HUDEP-2 (cell line): ENCODE measurements around the gene ADK.
"Not testable (repeated sequence)": the region's sequence is repeated elsewhere in the genome, so short reads cannot be mapped to it uniquely, and the experiment has no call there.

ENCODE experiments used
- DNase-seq, 76 experiments: peaks; one replicate each; lab custom pipeline; 2025; ENCODE audit not compliant: unreplicated experiment in 76 of 76; lab: John Stamatoyannopoulos, UW

Gene ADK

GRCh38 chr10:74335501-74335900 is 184.5 kb downstream of the ADK start:
- no peak for DNase-seq

- no peak for DNase-seq
These were observed 186.5 kb downstream of the ADK start for GRCh38 chr10:74337330-74338016.

- no peak for DNase-seq
These were observed 192.0 kb downstream of the ADK start for GRCh38 chr10:74342991-74343390.

DNA sequence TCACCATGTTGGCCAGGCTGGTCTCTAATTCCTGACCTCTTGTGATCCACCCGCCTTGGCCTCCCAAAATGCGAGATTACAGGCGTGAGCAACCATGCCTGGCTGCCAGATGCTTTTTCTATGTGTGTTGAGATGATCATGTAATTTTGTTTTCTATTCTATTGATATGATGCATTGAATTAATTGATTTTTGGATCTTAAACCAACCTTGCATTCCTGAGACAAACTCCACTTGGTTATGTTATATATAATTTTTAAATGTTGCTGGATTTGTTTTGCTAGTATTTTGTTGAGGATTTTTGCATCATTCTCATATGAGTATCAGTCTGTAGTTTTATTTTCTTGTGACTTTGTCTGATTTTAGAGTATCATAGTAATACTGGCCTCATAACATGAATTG is 192.8 kb downstream of the ADK start:
- no peak for DNase-seq

GRCh38 chr10:74344306-74344705 is 193.3 kb downstream of the ADK start:
- no peak for DNase-seq

- DNase-seq: no peak
These were observed 196.5 kb downstream of the ADK start for GRCh38 chr10:74347522-74347921.

GRCh38 chr10:74353021-74353420 is 202.0 kb downstream of the ADK start:
- DNase-seq: not testable (repeated sequence)

DNA sequence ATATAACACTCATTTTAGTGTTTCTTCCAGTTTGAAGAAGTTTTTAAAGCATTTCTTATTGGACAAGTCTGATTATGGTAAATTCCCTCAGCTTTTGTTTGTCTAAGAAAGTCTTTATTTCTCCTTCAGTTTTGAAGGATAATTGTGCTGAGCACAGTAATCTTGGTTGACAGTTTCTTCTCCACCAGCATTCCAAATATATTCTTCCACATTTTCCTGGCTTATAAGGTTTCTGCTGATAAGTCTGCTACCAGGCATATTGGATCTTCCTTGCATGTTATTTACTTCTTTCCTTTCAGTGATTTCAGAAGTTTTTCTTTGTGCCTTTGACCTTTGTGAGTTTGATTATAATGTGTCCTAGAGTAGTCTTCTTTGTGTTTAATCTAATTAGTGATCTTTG is 210.7 kb downstream of the ADK start:
- DNase-seq: no peak

DNA sequence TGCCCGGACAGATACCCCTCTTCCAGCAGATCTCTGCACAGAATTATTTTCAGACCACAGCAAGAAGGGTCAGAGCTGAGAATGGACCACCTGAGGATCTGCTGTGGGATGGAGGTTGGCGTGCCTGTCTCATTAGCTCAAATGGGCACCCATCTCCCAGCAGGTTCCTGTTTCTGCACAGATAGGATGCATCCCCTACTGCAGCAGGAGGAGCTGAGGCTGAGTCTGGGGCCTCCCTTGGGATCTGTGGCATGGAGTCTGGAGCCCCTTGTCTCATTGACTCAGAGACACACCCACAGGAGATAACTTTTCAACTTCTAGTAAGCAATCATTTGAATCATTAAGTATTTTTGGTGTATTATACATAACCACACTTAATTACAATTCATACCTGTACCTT is 212.7 kb downstream of the ADK start:
- DNase-seq: no peak

DNA sequence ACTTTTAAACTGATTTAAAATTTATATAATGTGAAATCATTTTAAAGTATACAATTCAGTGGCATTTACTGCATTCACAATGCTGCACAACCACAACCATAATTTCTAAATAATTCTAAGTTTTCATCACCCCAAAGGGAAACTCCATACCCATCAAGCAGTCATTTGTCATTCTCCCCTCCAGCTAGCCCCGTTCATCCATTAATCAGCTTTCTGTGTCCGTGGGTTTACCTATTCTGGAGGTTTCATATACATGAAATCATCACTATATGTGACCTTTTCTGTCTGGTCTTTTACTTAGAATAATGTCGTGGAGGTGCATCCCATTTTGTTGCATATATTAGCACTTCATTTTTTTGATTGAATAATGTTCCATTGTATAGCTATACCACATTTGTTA is 214.1 kb downstream of the ADK start:
- no peak for DNase-seq

DNA sequence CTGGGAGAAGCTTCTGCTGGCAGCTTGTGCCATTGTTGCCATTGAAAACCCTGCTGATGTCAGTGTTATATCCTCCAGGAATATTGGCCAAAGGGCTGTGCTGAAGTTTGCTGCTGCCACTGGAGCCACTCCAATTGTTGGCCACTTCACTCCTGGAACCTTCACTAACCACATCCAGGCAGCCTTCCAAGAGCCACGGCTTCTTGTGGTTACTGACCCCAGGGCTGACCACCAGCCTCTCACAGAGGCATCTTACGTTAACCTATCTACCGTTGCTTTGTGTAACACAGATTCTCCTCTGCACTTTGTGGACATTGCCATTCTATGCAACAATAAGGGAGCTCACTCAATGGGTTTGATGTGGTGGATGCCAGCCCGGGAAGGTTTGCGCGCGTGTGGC is 220.7 kb downstream of the ADK start:
- DNase-seq: no peak

DNA sequence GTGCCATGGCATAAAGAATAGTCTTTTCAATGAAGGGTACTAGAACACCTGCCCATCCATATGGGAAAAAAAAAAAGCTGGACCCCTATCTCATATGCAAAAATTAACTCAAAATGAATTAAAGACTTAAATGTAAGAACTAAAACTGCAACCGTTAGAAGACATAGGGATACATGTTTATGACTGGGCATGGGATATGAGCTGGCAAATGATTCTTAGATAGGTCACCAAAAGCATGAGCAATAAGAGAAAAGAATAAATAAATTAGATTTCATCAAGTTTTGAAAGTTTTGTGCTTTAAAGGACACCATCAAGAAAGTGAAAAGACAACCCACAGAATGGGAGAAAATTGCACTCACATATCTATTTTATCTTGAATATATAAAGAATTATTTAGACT is 222.0 kb downstream of the ADK start:
- no peak for DNase-seq

- DNase-seq: no peak
These were observed 226.5 kb downstream of the ADK start for GRCh38 chr10:74377476-74377875.

DNA sequence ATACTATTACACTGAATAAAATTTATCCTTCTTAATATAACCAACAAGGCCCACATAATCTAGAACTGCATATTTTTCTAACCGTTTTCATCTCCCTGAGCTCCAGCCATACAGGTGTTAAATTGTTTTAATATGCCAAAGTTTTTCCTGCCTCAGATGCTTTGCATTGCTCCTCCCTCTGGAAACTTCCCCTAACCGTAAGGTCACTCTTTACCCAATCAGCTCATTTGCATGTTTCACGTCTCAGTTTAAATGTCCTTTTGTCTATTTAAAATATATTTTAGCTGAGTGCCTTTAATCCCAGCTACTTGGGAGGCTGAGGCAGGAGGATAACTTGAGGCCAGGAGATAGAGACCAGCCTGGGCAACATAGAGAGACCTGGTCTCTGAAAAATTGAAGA is 228.5 kb downstream of the ADK start:
- DNase-seq: no peak

- DNase-seq: no peak
These were observed 229.8 kb downstream of the ADK start for GRCh38 chr10:74380795-74381194.

GRCh38 chr10:74381291-74381853 is 230.4 kb downstream of the ADK start:
- DNase-seq: no peak

GRCh38 chr10:74382663-74383062 is 231.6 kb downstream of the ADK start:
- no peak for DNase-seq

- no peak for DNase-seq
These were observed 232.6 kb downstream of the ADK start for GRCh38 chr10:74383642-74384041.

GRCh38 chr10:74384615-74385183 is 233.7 kb downstream of the ADK start:
- no peak for DNase-seq

DNA sequence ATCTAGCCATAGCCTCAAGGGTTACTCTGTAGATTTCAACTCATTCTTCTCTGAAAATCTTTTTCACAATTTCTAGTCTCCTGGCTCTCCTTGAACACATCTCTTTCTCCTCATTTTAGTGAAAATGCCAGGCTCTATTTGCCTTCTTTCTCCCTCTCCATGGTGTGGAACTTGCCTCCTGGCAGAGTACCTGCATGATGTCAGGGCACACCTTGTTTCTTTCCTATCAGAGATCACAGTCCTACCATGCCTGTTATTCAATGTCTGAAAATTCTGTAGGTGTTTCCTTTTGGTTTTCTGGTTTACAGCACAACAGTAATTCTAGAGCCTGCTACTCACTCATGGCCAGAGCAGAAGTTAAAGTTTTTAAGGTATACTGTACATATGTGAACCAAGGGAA is 237.8 kb downstream of the ADK start:
- no peak for DNase-seq

DNA sequence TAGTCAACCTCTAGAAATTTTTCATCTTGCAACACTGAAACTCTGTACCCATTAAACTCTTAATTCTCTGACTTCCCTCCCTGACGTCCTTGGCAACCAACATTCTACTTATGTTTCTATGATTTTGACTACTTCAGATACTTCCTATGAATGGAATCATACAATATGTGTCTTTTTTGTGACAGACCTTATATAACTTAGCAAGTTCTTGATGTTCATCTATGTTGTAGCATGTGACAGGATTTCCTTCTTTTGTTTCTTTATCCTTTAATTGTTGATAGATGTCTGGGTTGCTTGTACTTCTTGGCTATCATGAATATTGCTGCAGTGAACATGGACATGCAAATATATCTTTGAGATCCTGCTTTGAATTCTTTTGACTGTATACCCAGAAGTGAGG is 240.8 kb downstream of the ADK start:
- no peak for DNase-seq

DNA sequence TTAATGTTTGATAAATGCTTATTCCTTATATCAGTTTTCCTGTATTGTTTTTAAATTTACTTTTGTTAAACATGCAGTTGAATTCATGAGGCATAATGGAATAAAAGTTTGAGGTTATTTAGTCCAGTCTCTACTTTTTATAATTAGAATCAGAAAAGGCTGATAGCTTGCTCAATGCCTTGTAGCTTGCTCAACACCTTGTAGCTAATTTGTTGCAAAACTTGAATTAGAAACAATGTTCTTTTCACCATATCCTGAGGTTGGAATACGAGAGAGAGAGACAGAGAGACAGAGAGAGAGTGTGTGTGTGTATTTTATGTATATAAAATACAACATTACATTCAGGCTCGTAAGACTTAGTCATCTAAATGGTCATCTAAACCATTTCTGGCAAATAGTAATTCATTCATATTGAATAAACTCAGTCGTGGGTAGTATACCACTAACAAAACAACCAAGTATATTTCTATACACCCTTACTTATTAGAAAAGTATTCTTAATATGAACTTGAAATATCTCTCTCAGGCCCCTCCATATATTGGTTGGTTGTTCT is 243.5 kb downstream of the ADK start:
- DNase-seq: no peak
